Measurements from ENCODE around the gene CHRNB1. TPM values are rescaled to one million over a fixed set of nuclear protein-coding genes. Genes with fewer than 3 reads are reported as not detected.
A peak's percentile ranks its signal among the peaks of the same experiment; 100 is the strongest.

CHRNB1 gene
- total RNA-seq, 2 donors from 2014 or later, result 2.6 to 8.8 TPM

GRCh38 chr17:7429722-7430121, 15.1 kb upstream of the CHRNB1 start:
- H3K9me3 ChIP-seq, result no peaks in the 10 kb centered on the region
- H3K4me3 ChIP-seq, result no peak overlapping the region
- no peak overlapping the region for H3K27ac ChIP-seq
- TF ChIP-seq POLR2A (IDR thresholded peaks at IDR 0.05), result no peak
- TF ChIP-seq, protein P1, sequence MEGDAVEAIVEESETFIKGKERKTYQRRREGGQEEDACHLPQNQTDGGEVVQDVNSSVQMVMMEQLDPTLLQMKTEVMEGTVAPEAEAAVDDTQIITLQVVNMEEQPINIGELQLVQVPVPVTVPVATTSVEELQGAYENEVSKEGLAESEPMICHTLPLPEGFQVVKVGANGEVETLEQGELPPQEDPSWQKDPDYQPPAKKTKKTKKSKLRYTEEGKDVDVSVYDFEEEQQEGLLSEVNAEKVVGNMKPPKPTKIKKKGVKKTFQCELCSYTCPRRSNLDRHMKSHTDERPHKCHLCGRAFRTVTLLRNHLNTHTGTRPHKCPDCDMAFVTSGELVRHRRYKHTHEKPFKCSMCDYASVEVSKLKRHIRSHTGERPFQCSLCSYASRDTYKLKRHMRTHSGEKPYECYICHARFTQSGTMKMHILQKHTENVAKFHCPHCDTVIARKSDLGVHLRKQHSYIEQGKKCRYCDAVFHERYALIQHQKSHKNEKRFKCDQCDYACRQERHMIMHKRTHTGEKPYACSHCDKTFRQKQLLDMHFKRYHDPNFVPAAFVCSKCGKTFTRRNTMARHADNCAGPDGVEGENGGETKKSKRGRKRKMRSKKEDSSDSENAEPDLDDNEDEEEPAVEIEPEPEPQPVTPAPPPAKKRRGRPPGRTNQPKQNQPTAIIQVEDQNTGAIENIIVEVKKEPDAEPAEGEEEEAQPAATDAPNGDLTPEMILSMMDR (IDR thresholded peaks at IDR 0.05), result no peak
- WGBS, 2 donors, result 77 to 88% methylated on average over 9 to 10 of the region's 10 CpGs
- intact Hi-C loops (cut with DNase I), result no loop called here
- no peak for DNase-seq
- no peaks in the 10 kb centered on the region for H3K36me3 ChIP-seq (replicated peaks in 1 of 2; ENCODE audit: insufficient read depth in 1 of 2, low read depth in 2 of 2)
- no peaks in the 10 kb centered on the region for H3K27me3 ChIP-seq
- no peaks in the 10 kb centered on the region for H3K4me1 ChIP-seq
- ATAC-seq, result no peak

- Histone ChIP-seq H3K9me3 (no peaks in the 10 kb centered on the region), H3K4me1 (peaks cover 9% of the 10 kb centered on the region), H3K36me3 (replicated peaks in 1 of 2; ENCODE audit: insufficient read depth in 1 of 2, low read depth in 2 of 2) (no peaks in the 10 kb centered on the region), H3K27me3 (no peaks in the 10 kb centered on the region), H3K27ac (no peak overlapping the region), H3K4me3 (no peak overlapping the region)
- no peak for TF ChIP-seq POLR2A (IDR thresholded peaks at IDR 0.05)
- TF ChIP-seq, protein P1 (IDR thresholded peaks at IDR 0.05), result no peak
- no peak for ATAC-seq
- DNase-seq, result no peak
- 71 to 100% methylated on average over 1 of the region's 1 CpG for WGBS, 2 donors
- intact Hi-C loops (cut with DNase I), result no loop called here
Observed at GRCh38 chr17:7431231-7431630, 13.6 kb upstream of the CHRNB1 start.

DNA sequence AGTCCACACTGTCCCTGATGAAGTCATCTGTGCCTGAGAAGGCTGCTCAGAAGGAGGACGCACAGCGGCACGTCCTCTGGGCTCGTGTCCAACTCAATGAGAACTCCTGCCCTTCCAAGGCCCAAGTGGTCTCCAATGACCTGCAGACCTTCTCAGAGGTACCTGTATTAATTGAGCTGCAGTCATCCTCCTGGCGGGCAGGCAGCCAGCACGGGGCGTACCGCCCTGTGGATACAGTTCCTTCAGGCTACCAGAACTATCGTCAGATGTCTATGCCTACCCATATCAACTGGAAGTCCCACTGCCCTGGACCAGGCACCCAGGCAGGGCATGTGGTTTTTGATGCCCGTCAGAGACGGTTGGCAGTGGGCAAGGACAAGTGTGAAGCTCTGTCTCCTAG, 12.6 kb upstream of the CHRNB1 start:
- intact Hi-C loops (cut with DNase I), result no loop called here
- Histone ChIP-seq H3K36me3 (replicated peaks in 1 of 2; ENCODE audit: insufficient read depth in 1 of 2, low read depth in 2 of 2) (no peaks in the 10 kb centered on the region), H3K27me3 (no peaks in the 10 kb centered on the region), H3K4me1 (peaks cover 19% of the 10 kb centered on the region), H3K27ac (no peak overlapping the region), H3K4me3 (no peak overlapping the region), H3K9me3 (no peaks in the 10 kb centered on the region)
- WGBS, 2 donors, result 88 to 90% methylated on average over 11 of the region's 11 CpGs
- no peak for TF ChIP-seq POLR2A (IDR thresholded peaks at IDR 0.05)
- no peak for DNase-seq
- ATAC-seq, result no peak

DNA sequence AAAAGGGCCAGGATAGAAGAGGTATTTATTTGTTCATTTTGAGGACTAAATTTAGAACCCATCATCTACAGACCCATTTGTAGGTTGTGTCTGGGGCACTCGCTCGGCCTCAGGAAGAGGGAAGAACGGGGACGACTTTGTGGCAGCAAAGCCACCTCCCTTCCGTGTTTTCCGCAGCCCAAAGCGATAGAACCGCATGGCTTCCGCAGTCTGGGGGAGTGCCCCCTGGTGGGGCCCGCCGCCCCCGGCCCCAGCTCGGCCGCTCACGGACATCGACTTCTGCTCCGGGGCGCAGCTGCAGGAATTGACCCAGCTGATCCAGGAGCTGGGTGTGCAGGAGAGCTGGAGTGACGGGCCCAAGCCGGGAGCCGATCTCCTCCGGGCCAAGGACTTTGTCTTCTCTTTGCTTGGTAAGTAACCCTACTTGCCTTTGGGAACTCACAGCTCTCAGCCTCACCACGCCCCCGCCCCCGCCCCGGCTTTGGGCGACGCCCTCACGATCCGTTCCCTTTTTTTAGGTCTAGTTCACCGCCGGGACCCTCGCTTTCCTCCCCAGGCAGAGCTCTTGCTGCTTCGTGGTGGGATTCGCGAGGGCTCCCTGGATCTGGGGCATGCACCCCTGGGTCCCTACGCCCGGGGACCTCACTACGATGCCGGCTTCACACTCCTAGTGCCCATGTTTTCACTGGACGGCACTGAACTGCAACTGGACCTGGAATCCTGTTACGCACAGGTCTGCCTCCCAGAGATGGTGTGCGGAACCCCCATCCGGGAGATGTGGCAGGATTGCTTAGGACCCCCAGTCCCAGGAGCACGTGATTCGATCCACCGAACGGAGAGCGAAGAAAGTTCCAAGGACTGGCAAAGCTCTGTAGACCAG, 8.9 kb upstream of the CHRNB1 start:
- H3K36me3 ChIP-seq (replicated peaks in 1 of 2; ENCODE audit: insufficient read depth in 1 of 2, low read depth in 2 of 2), result no peaks in the 10 kb centered on the region
- intact Hi-C loops (cut with DNase I), result no loop called here
- H3K4me1 ChIP-seq, result peaks cover 48% of the 10 kb centered on the region
- peak overlapping the region; percentile 25 to 32 for H3K4me3 ChIP-seq
- 5 to 7% methylated on average over 8 to 46 of the region's 49 CpGs for whole genome bisulfite sequencing, 2 donors
- H3K27me3 ChIP-seq, result no peaks in the 10 kb centered on the region
- TF ChIP-seq, protein P1 (IDR thresholded peaks at IDR 0.05), result peak in 2 of 7 experiments; percentile 3 to 27
- TF ChIP-seq POLR2A (IDR thresholded peaks at IDR 0.05), result peak in 2 of 3 donors; percentile 8 to 32
- H3K9me3 ChIP-seq, result no peaks in the 10 kb centered on the region
- H3K27ac ChIP-seq, result peak overlapping the region; percentile 80 to 94 (median 90)
- peak; percentile 56 to 62 (median 57) for DNase-seq
- ATAC-seq, result peak; percentile 9

GRCh38 chr17:7436556-7437368, 8.1 kb upstream of the CHRNB1 start:
- TF ChIP-seq, protein P1 (IDR thresholded peaks at IDR 0.05), result peak; percentile 82 to 99 (median 91)
- peak; percentile 72 to 90 (median 89) for TF ChIP-seq POLR2A (IDR thresholded peaks at IDR 0.05)
- no peaks in the 10 kb centered on the region for H3K9me3 ChIP-seq
- peaks cover 49% of the 10 kb centered on the region for H3K4me1 ChIP-seq
- H3K4me3 ChIP-seq, result no peak overlapping the region
- H3K27me3 ChIP-seq, result no peaks in the 10 kb centered on the region
- ATAC-seq (peak; percentile 75), DNase-seq (peak; percentile 90 to 93 (median 91))
- H3K36me3 ChIP-seq (replicated peaks in 1 of 2; ENCODE audit: insufficient read depth in 1 of 2, low read depth in 2 of 2), result no peaks in the 10 kb centered on the region
- H3K27ac ChIP-seq, result peak overlapping the region; percentile 80 to 94 (median 90)
- WGBS, 2 donors, result 5 to 44% methylated on average over 4 to 92 of the region's 92 CpGs
- intact Hi-C loops (cut with DNase I), result no loop called here

All from body of pancreas (tissue), 4 donors.